ENCODE results near the gene NLRP11. TPM values are rescaled to one million over a fixed set of nuclear protein-coding genes. Genes with fewer than 3 reads are reported as not detected.

Gene NLRP11
- total RNA-seq: not detected

GRCh38 chr19:55831846-55832245 is at the start of gene NLRP11:
Gene NLRP11, minus strand, starts transcription at chr19:55831999. Its CDS starts 13,825 bp downstream, at chr19:55818174.
- Histone ChIP-seq H3K4me3 (no peak within 1 kb of the TSS), H3K4me1 (no peaks in the 10 kb centered on the region), H3K27ac (no peak within 1 kb of the TSS), H3K9me3 (no peaks in the 10 kb centered on the region), H3K27me3 (no peaks in the 10 kb centered on the region), H3K36me3 (replicated peaks in 1 of 2; ENCODE audit: insufficient read depth in 1 of 2, low read depth in 2 of 2) (no peaks in the 10 kb centered on the region)
- ATAC-seq (no peak), DNase-seq (no peak)
- TF ChIP-seq CTCF (IDR thresholded peaks at IDR 0.05) (no peak), POLR2A (IDR thresholded peaks at IDR 0.05) (no peak)
- intact Hi-C loops (cut with DNase I): no loop called here
- 48 to 67% methylated on average over 10 of the region's 10 CpGs for WGBS, 2 donors

GRCh38 chr19:55877211-55877610 is 45.4 kb upstream of the NLRP11 start:
- Histone ChIP-seq H3K27me3 (no peaks in the 10 kb centered on the region), H3K4me3 (no peak overlapping the region), H3K36me3 (replicated peaks in 1 of 2; ENCODE audit: insufficient read depth in 1 of 2, low read depth in 2 of 2) (no peaks in the 10 kb centered on the region), H3K9me3 (peaks cover 0 to 8% (median 0%) of the 10 kb centered on the region in 3 donors), H3K4me1 (no peaks in the 10 kb centered on the region), H3K27ac (no peak overlapping the region)
- TF ChIP-seq CTCF (IDR thresholded peaks at IDR 0.05) (no peak), POLR2A (IDR thresholded peaks at IDR 0.05) (no peak)
- WGBS, 2 donors: 23 to 36% methylated on average over 3 of the region's 3 CpGs
- ATAC-seq (no peak), DNase-seq (no peak)
- intact Hi-C loops (cut with DNase I): no loop called here

- Histone ChIP-seq H3K9me3 (no peaks in the 10 kb centered on the region), H3K27me3 (no peaks in the 10 kb centered on the region), H3K4me1 (no peaks in the 10 kb centered on the region), H3K36me3 (replicated peaks in 1 of 2; ENCODE audit: insufficient read depth in 1 of 2, low read depth in 2 of 2) (no peaks in the 10 kb centered on the region), H3K4me3 (no peak overlapping the region), H3K27ac (no peak overlapping the region)
- no peak for TF ChIP-seq CTCF (IDR thresholded peaks at IDR 0.05)
- no peak for TF ChIP-seq POLR2A (IDR thresholded peaks at IDR 0.05)
- DNase-seq (no peak), ATAC-seq (no peak)
- 65 to 69% methylated on average over 11 of the region's 11 CpGs for WGBS, 2 donors
- intact Hi-C loops (cut with DNase I): no loop called here
Measured at GRCh38 chr19:55870736-55871135, 38.9 kb upstream of the NLRP11 start.

- intact Hi-C loops (cut with DNase I): no loop called here
- ATAC-seq: no peak
- WGBS, 2 donors: 77 to 78% methylated on average over 5 to 7 of the region's 7 CpGs
Measured at GRCh38 chr19:55867101-55867500, 35.3 kb upstream of the NLRP11 start.

More at GRCh38 chr19:55867101-55867500, 35.3 kb upstream of the NLRP11 start:
- Histone ChIP-seq H3K36me3 (replicated peaks in 1 of 2; ENCODE audit: insufficient read depth in 1 of 2, low read depth in 2 of 2) (no peaks in the 10 kb centered on the region), H3K27me3 (no peaks in the 10 kb centered on the region), H3K9me3 (no peaks in the 10 kb centered on the region), H3K4me1 (no peaks in the 10 kb centered on the region), H3K4me3 (no peak overlapping the region), H3K27ac (no peak overlapping the region)
- no peak for DNase-seq
- TF ChIP-seq CTCF (IDR thresholded peaks at IDR 0.05): no peak
- TF ChIP-seq POLR2A (IDR thresholded peaks at IDR 0.05): no peak
